ENCODE measurements around the gene MAML2. TPM values are rescaled to one million over a fixed set of nuclear protein-coding genes. Genes with fewer than 3 reads are reported as not detected.

Gene MAML2
- total and polyA plus RNA-seq, 2 of the 8 experiments (the other 6 are each of a cell fraction or from before 2014, with no cell fraction given), result 3.8 to 6.6 TPM

GRCh38 chr11:96167203-96167758, 175.7 kb downstream of the MAML2 start:
- no peak overlapping the region for H4K91ac ChIP-seq (replicated peaks; ENCODE audit: insufficient read length, low read length)
- H3K23me2 ChIP-seq (ENCODE audit: low read depth, low read length), result peaks cover 2% of the 10 kb centered on the region; the same call in 1 of the 2 replicates
- H3K4me1 ChIP-seq (replicated peaks in 1 of 4; ENCODE audit: control insufficient read depth in 3 of 4, insufficient read depth in 4 of 4, low read length in 3 of 4), result peaks cover 0 to 11% (median 6%) of the 10 kb centered on the region in 4 experiments; a peak in 5 of 7 replicates
- H2AK5ac ChIP-seq (ENCODE audit: low read depth, low read length), result no peak overlapping the region
- H3K56ac ChIP-seq (replicated peaks; ENCODE audit: insufficient read length, low read depth, low read length), result no peak overlapping the region
- no peak for FAIRE-seq
- no peak overlapping the region for H4K5ac ChIP-seq (ENCODE audit: insufficient read length, low read depth, low read length)
- no peak overlapping the region for H4K8ac ChIP-seq (ENCODE audit: extremely low read depth, insufficient read depth, low read length)
- no peaks in the 10 kb centered on the region for H3K9me3 ChIP-seq (ENCODE audit: insufficient read depth in 2 of 2, low read depth in 1 of 2, low read length in 1 of 2)
- no peak overlapping the region for H3K18ac ChIP-seq (ENCODE audit: extremely low read depth, low read length)
- no peaks in the 10 kb centered on the region for H3K79me1 ChIP-seq (ENCODE audit: low read depth, low read length)
- H3K27ac ChIP-seq (ENCODE audit: low read depth, low read length), result no peak overlapping the region
- H3K36me3 ChIP-seq (ENCODE audit: control insufficient read depth in 2 of 4, insufficient read depth in 4 of 4, low read length in 3 of 4), result no peaks in the 10 kb centered on the region
- no peak overlapping the region for H3K23ac ChIP-seq (ENCODE audit: insufficient read length)
- no peak overlapping the region for H3K4me3 ChIP-seq (ENCODE audit: extremely low read depth in 1 of 4, insufficient read depth in 2 of 4, low read depth in 3 of 4, low read length in 4 of 4)
- H3K4me2 ChIP-seq (ENCODE audit: insufficient read depth in 1 of 2, low read depth in 2 of 2, low read length in 2 of 2), result no peak overlapping the region
- 83 to 100% methylated on average over 1 to 4 of the region's 4 CpGs for WGBS, 2 experiments (ENCODE audit: extremely low coverage in 1 of 2, insufficient coverage in 1 of 2, insufficient read length in 1 of 2, insufficient replicate concordance in 2 of 2, low coverage in 1 of 2, low lambda C conversion rate in 2 of 2, missing lambda C conversion rate in 1 of 2)
- no peak overlapping the region for H2BK5ac ChIP-seq (ENCODE audit: low read depth, low read length)
- no peak overlapping the region for H3K4ac ChIP-seq (replicated peaks; ENCODE audit: insufficient read length, low read depth, low read length)
- H2AFZ ChIP-seq (ENCODE audit: low read length), result no peak overlapping the region
- H3K27me3 ChIP-seq (replicated peaks in 1 of 4; ENCODE audit: control insufficient read depth in 3 of 4, extremely low read depth in 1 of 4, insufficient read depth in 3 of 4, low read length in 3 of 4), result no peaks in the 10 kb centered on the region
- H3K14ac ChIP-seq (ENCODE audit: insufficient read length), result no peak overlapping the region
- peak overlapping the region; percentile 21; the same call in 1 of the 2 replicates for H2BK12ac ChIP-seq (ENCODE audit: low read depth, low read length)
- ChIA-PET POLR2A (ENCODE audit: partially characterized antibody) (no interaction called here), CTCF (ENCODE audit: partially characterized antibody) (interaction anchor here (0.9 to 1.9 kb wide), 4 partner anchors 13 to 121 kb away, joined by 3 to 6 read pairs (median 4); no protein-coding TSS in a partner anchor)
- TF ChIP-seq SRF (IDR thresholded peaks at IDR 0.05; ENCODE audit: low read depth, low read length) (no peak), TBP (IDR thresholded peaks at IDR 0.05; ENCODE audit: low read depth, low read length) (no peak), USF2 (IDR thresholded peaks at IDR 0.05; ENCODE audit: low read length) (no peak), NANOG (IDR thresholded peaks at IDR 0.05; ENCODE audit: insufficient read depth, low read depth, low read length, poor library complexity, severe bottlenecking) (no peak), POLR2A (IDR thresholded peaks at IDR 0.05; ENCODE audit: control extremely low read depth in 1 of 2, low read depth in 2 of 2, low read length in 2 of 2) (no peak), RAD21 (IDR thresholded peaks at IDR 0.05 in 1 of 2, conservative IDR thresholded peaks at IDR 0.05 in 1 of 2; ENCODE audit: low read depth in 2 of 2, low read length in 2 of 2) (no peak)
- no peaks in the 10 kb centered on the region for H3K79me2 ChIP-seq (ENCODE audit: control insufficient read depth in 1 of 2, insufficient read depth in 2 of 2, low read length in 2 of 2)
- no peaks in the 10 kb centered on the region for H4K20me1 ChIP-seq (replicated peaks in 1 of 2; ENCODE audit: control insufficient read depth in 1 of 2, insufficient read depth in 2 of 2, low read length in 2 of 2)
- H2BK120ac ChIP-seq (replicated peaks; ENCODE audit: low read depth, low read length), result no peak overlapping the region
- no peak for DNase-seq (ENCODE audit: low read depth in 1 of 2, low spot score in 2 of 2)
- H3K9ac ChIP-seq (replicated peaks in 1 of 4; ENCODE audit: extremely low read depth in 1 of 4, low read depth in 3 of 4, low read length in 3 of 4), result no peak overlapping the region
- H2BK20ac ChIP-seq (ENCODE audit: low read length), result no peak overlapping the region
- no peak overlapping the region for H2BK15ac ChIP-seq (ENCODE audit: low read length)
